Gastrocnemius medialis (tissue), 4 donors: ENCODE measurements around the gene ROBO1.

Experiments
- CTCF ChIP-seq, 5 experiments: fragments of 450-650 bp in 3 of 5; fragments of 200-600 bp in 2 of 5; sonication (generic) in 2 of 5; IDR thresholded peaks in 4 of 5; conservative IDR thresholded peaks in 1 of 5; 1 replicate in 4 of 5; 2 replicates in 1 of 5; pipeline ENCODE4 v1.5.1; 2016 to 2019; ENCODE audit warnings: antibody characterized with exemption in 5 of 5, mild to moderate bottlenecking in 3 of 5, moderate library complexity in 3 of 5
- POLR2A ChIP-seq, 2 donors: fragments of 450-650 bp; IDR thresholded peaks; one replicate each; pipeline ENCODE4 v1.6.1; 2017; ENCODE audit warnings: antibody characterized with exemption in 2 of 2, mild to moderate bottlenecking in 2 of 2, moderate library complexity in 2 of 2

- TF ChIP-seq CTCF (IDR thresholded peaks at IDR 0.05 in 4 of 5, conservative IDR thresholded peaks at IDR 0.05 in 1 of 5) (no peak), POLR2A (IDR thresholded peaks at IDR 0.05) (no peak)
Observed at GRCh38 chr3:79001255-79001654, 766.5 kb downstream of the ROBO1 start.
